ENCODE measurements around the gene CRYGN.

Gene CRYGN

GRCh38 chr7:151399305-151399601 lies 40.7 kb downstream of the CRYGN start:
- H3K9me3 ChIP-seq: no peaks in the 10 kb centered on the region
- no peaks in the 10 kb centered on the region for H3K36me3 ChIP-seq
- H3K27me3 ChIP-seq: no peaks in the 10 kb centered on the region
- no peak for TF ChIP-seq CTCF (IDR thresholded peaks at IDR 0.05)
- no peak overlapping the region for H3K4me3 ChIP-seq (ENCODE audit: low read depth in 1 of 2, low read length in 1 of 2)
- no peaks in the 10 kb centered on the region for H3K4me1 ChIP-seq (ENCODE audit: control insufficient read depth in 1 of 2, insufficient read depth in 1 of 2, low read depth in 1 of 2, low read length in 1 of 2)
- no peak overlapping the region for H3K27ac ChIP-seq

GRCh38 chr7:151398446-151399304 lies 41.3 kb downstream of the CRYGN start:
- Histone ChIP-seq H3K27ac (no peak overlapping the region), H3K9me3 (no peaks in the 10 kb centered on the region), H3K27me3 (no peaks in the 10 kb centered on the region), H3K4me3 (ENCODE audit: low read depth in 1 of 2, low read length in 1 of 2) (no peak overlapping the region), H3K36me3 (no peaks in the 10 kb centered on the region), H3K4me1 (ENCODE audit: control insufficient read depth in 1 of 2, insufficient read depth in 1 of 2, low read depth in 1 of 2, low read length in 1 of 2) (no peaks in the 10 kb centered on the region)
- TF ChIP-seq CTCF (IDR thresholded peaks at IDR 0.05): no peak

GRCh38 chr7:151397026-151397425 lies 42.9 kb downstream of the CRYGN start:
- no peak overlapping the region for H3K4me3 ChIP-seq (ENCODE audit: low read depth in 1 of 2, low read length in 1 of 2)
- no peaks in the 10 kb centered on the region for H3K36me3 ChIP-seq
- no peaks in the 10 kb centered on the region for H3K9me3 ChIP-seq
- no peaks in the 10 kb centered on the region for H3K4me1 ChIP-seq (ENCODE audit: control insufficient read depth in 1 of 2, insufficient read depth in 1 of 2, low read depth in 1 of 2, low read length in 1 of 2)
- no peak overlapping the region for H3K27ac ChIP-seq
- H3K27me3 ChIP-seq: no peaks in the 10 kb centered on the region
- no peak for TF ChIP-seq CTCF (IDR thresholded peaks at IDR 0.05)

GRCh38 chr7:151396328-151396970 lies 43.5 kb downstream of the CRYGN start:
- no peak overlapping the region for H3K4me3 ChIP-seq (ENCODE audit: low read depth in 1 of 2, low read length in 1 of 2)
- TF ChIP-seq CTCF (IDR thresholded peaks at IDR 0.05): no peak
- no peaks in the 10 kb centered on the region for H3K27me3 ChIP-seq
- no peak overlapping the region for H3K27ac ChIP-seq
- H3K4me1 ChIP-seq (ENCODE audit: control insufficient read depth in 1 of 2, insufficient read depth in 1 of 2, low read depth in 1 of 2, low read length in 1 of 2): no peaks in the 10 kb centered on the region
- H3K9me3 ChIP-seq: no peaks in the 10 kb centered on the region
- H3K36me3 ChIP-seq: no peaks in the 10 kb centered on the region

GRCh38 chr7:151395036-151395367 lies 44.9 kb downstream of the CRYGN start:
- Histone ChIP-seq H3K4me3 (ENCODE audit: low read depth in 1 of 2, low read length in 1 of 2) (no peak overlapping the region), H3K9me3 (no peaks in the 10 kb centered on the region), H3K27me3 (peaks cover 14% of the 10 kb centered on the region), H3K4me1 (ENCODE audit: control insufficient read depth in 1 of 2, insufficient read depth in 1 of 2, low read depth in 1 of 2, low read length in 1 of 2) (no peaks in the 10 kb centered on the region), H3K36me3 (no peaks in the 10 kb centered on the region), H3K27ac (no peak overlapping the region)
- no peak for TF ChIP-seq CTCF (IDR thresholded peaks at IDR 0.05)
